NCI-H446 treated with DMSO at 0.1 percent for 48 hours (cell line): ENCODE results near the gene COTL1.
"Not testable (repeated sequence)": the region's sequence is repeated elsewhere in the genome, so short reads cannot be mapped to it uniquely, and the experiment has no call there.

Experiments
- DNase-seq: peaks from one replicate; lab custom pipeline; 2025; lab: John Stamatoyannopoulos, UW

COTL1 gene

GRCh38 chr16:84643180-84643583 is 25.3 kb upstream of the COTL1 start:
- DNase-seq, result peak; percentile 80

- no peak for DNase-seq
Observed at GRCh38 chr16:84641643-84642358, 23.9 kb upstream of the COTL1 start.

- no peak for DNase-seq
Observed at GRCh38 chr16:84640145-84640544, 22.3 kb upstream of the COTL1 start.

GRCh38 chr16:84638231-84638806 is 20.4 kb upstream of the COTL1 start:
- DNase-seq, result no peak

GRCh38 chr16:84637709-84638108 is 19.8 kb upstream of the COTL1 start:
- DNase-seq, result no peak

- no peak for DNase-seq
Observed at GRCh38 chr16:84635702-84636101, 17.8 kb upstream of the COTL1 start.

GRCh38 chr16:84633622-84634021 is 15.7 kb upstream of the COTL1 start:
- peak; percentile 29 for DNase-seq

GRCh38 chr16:84632862-84633261 is 15.0 kb upstream of the COTL1 start:
- DNase-seq, result not testable (repeated sequence)

GRCh38 chr16:84631886-84632285 is 14.0 kb upstream of the COTL1 start:
- no peak for DNase-seq

GRCh38 chr16:84631153-84631466 is 13.2 kb upstream of the COTL1 start:
- no peak for DNase-seq

GRCh38 chr16:84630446-84631152 is 12.7 kb upstream of the COTL1 start:
- DNase-seq, result no peak

GRCh38 chr16:84630009-84630408 is 12.1 kb upstream of the COTL1 start:
- no peak for DNase-seq

GRCh38 chr16:84629580-84629979 is 11.7 kb upstream of the COTL1 start:
- DNase-seq, result no peak

- no peak for DNase-seq
Observed at GRCh38 chr16:84628226-84628731, 10.4 kb upstream of the COTL1 start.

GRCh38 chr16:84625556-84625955 is 7.7 kb upstream of the COTL1 start:
- DNase-seq, result no peak

GRCh38 chr16:84620913-84621312 is 3.0 kb upstream of the COTL1 start:
- DNase-seq, result not testable (repeated sequence)

GRCh38 chr16:84618581-84619460 is 943 bp upstream of the COTL1 start:
- no peak for DNase-seq

GRCh38 chr16:84617041-84617790 is 662 bp downstream of the COTL1 start:
- DNase-seq, result no peak

GRCh38 chr16:84616515-84616914 is 1.4 kb downstream of the COTL1 start:
- DNase-seq, result no peak

GRCh38 chr16:84614968-84615813 is 2.7 kb downstream of the COTL1 start:
- DNase-seq, result no peak

- no peak for DNase-seq
Observed at GRCh38 chr16:84614623-84614967, 3.3 kb downstream of the COTL1 start.
